H1 (cell line): ENCODE measurements around the gene HSD17B2. TPM values are rescaled to one million over a fixed set of nuclear protein-coding genes. Genes with fewer than 3 reads are reported as not detected.

ENCODE experiments used
- CTCF ChIA-PET: fragments of 300-600 bp; sonication (Branson Sonifier 250); formaldehyde crosslinking; loops from one replicate; lab custom pipeline; 2021; ENCODE audit not compliant: partially characterized antibody; lab: Charles Lee
- POLR2A ChIA-PET: fragments of 300-600 bp; sonication (Branson Sonifier 250); formaldehyde crosslinking; loops from one replicate; lab custom pipeline; 2021; ENCODE audit warnings: inconsistent platforms; ENCODE audit not compliant: partially characterized antibody; lab: Charles Lee
- DNase-seq, 2 experiments: peaks; one replicate each; pipeline versions ENCODE4 v3.0.0 to v3.0.0-alpha.2; 2010 to 2022; ENCODE audit warnings: low spot score in 2 of 2, low read depth in 1 of 2, mixed read lengths in 1 of 2
- FAIRE-seq: peaks from 2 replicates; lab custom pipeline; 2011; peaks lifted over from hg19 to GRCh38; lab: Jason Lieb, UNC
- H2AFZ ChIP-seq: 2 replicates; pipeline ENCODE4 v1.8.1; 2012; ENCODE audit warnings: low read length, inconsistent platforms
- H2AK5ac ChIP-seq: 2 replicates; pipeline ENCODE4 v1.6.1; 2013; ENCODE audit warnings: low read depth, low read length
- H2BK120ac ChIP-seq: replicated peaks from 2 replicates; pipeline ENCODE3; 2013; ENCODE audit warnings: low read depth, low read length, inconsistent platforms
- H2BK12ac ChIP-seq: 2 replicates; pipeline ENCODE4 v1.6.1; 2013; ENCODE audit warnings: low read depth, low read length
- H2BK15ac ChIP-seq: 2 replicates; pipeline ENCODE4 v1.6.1; 2013; ENCODE audit warnings: low read length
- H2BK20ac ChIP-seq: 2 replicates; pipeline ENCODE4 v1.6.1; 2013; ENCODE audit warnings: low read length
- H2BK5ac ChIP-seq: 2 replicates; pipeline ENCODE4 v1.6.1; 2013; ENCODE audit warnings: low read depth, low read length
- H3K14ac ChIP-seq: 2 replicates; pipeline ENCODE4 v1.6.1; 2013; ENCODE audit warnings: inconsistent platforms; ENCODE audit not compliant: insufficient read length
- H3K18ac ChIP-seq: 2 replicates; pipeline ENCODE4 v1.6.1; 2013; ENCODE audit warnings: low read length; ENCODE audit errors: extremely low read depth
- H3K23ac ChIP-seq: 2 replicates; pipeline ENCODE4 v1.6.1; 2013; ENCODE audit warnings: inconsistent platforms; ENCODE audit not compliant: insufficient read length
- H3K23me2 ChIP-seq: 2 replicates; pipeline ENCODE4 v1.6.1; 2013; ENCODE audit warnings: low read depth, low read length
- H3K27ac ChIP-seq: 2 replicates; pipeline ENCODE4 v1.6.1; 2011; ENCODE audit warnings: low read depth, low read length, inconsistent platforms
- H3K27me3 ChIP-seq, 4 experiments: replicated peaks in 1 of 4; 1 replicate in 1 of 4; 2 replicates in 3 of 4; pipeline versions ENCODE4 v1.6.1 to v1.8.1; 2011 to 2013; ENCODE audit warnings: low read length in 3 of 4, mild to moderate bottlenecking in 3 of 4, inconsistent platforms in 2 of 4, mixed read lengths in 2 of 4, moderate library complexity in 1 of 4; ENCODE audit not compliant: control insufficient read depth in 3 of 4, insufficient read depth in 3 of 4; ENCODE audit errors: extremely low read depth in 1 of 4
- H3K36me3 ChIP-seq, 4 experiments: 2 replicates each; pipeline versions ENCODE4 v1.6.1 to v1.8.1; 2011 to 2013; ENCODE audit warnings: mild to moderate bottlenecking in 4 of 4, low read length in 3 of 4, moderate library complexity in 2 of 4, control low read depth in 1 of 4, inconsistent platforms in 1 of 4; ENCODE audit not compliant: insufficient read depth in 4 of 4, control insufficient read depth in 2 of 4
- H3K4ac ChIP-seq: replicated peaks from 2 replicates; pipeline ENCODE3; 2013; ENCODE audit warnings: low read length, low read depth, mixed read lengths, inconsistent platforms; ENCODE audit not compliant: insufficient read length
- H3K4me1 ChIP-seq, 4 experiments: replicated peaks in 1 of 4; 1 replicate in 1 of 4; 2 replicates in 3 of 4; pipeline versions ENCODE4 v1.6.1 to v1.8.1; 2011 to 2013; ENCODE audit warnings: low read length in 3 of 4, inconsistent platforms in 2 of 4, mixed read lengths in 1 of 4; ENCODE audit not compliant: insufficient read depth in 4 of 4, control insufficient read depth in 3 of 4
- H3K4me2 ChIP-seq, 2 experiments: 2 replicates each; pipeline versions ENCODE4 v1.6.1 to v1.8.1; 2011 to 2013; ENCODE audit warnings: low read depth in 2 of 2, low read length in 2 of 2, control low read depth in 1 of 2, inconsistent platforms in 1 of 2, mild to moderate bottlenecking in 1 of 2; ENCODE audit not compliant: insufficient read depth in 1 of 2
- H3K4me3 ChIP-seq, 4 experiments: fragments of 200-600, 300-600 bp in 1 of 4; sonication (generic), shearing (Covaris generic), sonication (Bioruptor Twin) in 1 of 4; 2 replicates each; pipeline versions ENCODE4 v1.5.1 to v1.8.1; 2011 to 2016; ENCODE audit warnings: low read length in 4 of 4, low read depth in 3 of 4, control low read depth in 2 of 4, inconsistent platforms in 2 of 4, mild to moderate bottlenecking in 2 of 4, mixed read lengths in 1 of 4, moderate library complexity in 1 of 4; ENCODE audit not compliant: insufficient read depth in 2 of 4; ENCODE audit errors: extremely low read depth in 1 of 4
- H3K56ac ChIP-seq: replicated peaks from 2 replicates; pipeline ENCODE3; 2013; ENCODE audit warnings: low read depth, mild to moderate bottlenecking, mixed read lengths, low read length, inconsistent platforms; ENCODE audit not compliant: insufficient read length
- H3K79me1 ChIP-seq: 2 replicates; pipeline ENCODE4 v1.6.1; 2013; ENCODE audit warnings: low read depth, low read length, control low read depth
- H3K79me2 ChIP-seq, 2 experiments: 2 replicates each; pipeline versions ENCODE4 v1.6.1 to v1.8.1; 2012 to 2013; ENCODE audit warnings: low read length in 2 of 2, mild to moderate bottlenecking in 2 of 2, inconsistent platforms in 1 of 2; ENCODE audit not compliant: insufficient read depth in 2 of 2, control insufficient read depth in 1 of 2
- H3K9ac ChIP-seq, 4 experiments: replicated peaks in 1 of 4; 1 replicate in 1 of 4; 2 replicates in 3 of 4; pipeline versions ENCODE4 v1.6.1 to v1.8.1; 2011 to 2013; ENCODE audit warnings: low read depth in 3 of 4, low read length in 3 of 4, control low read depth in 2 of 4, mild to moderate bottlenecking in 2 of 4, moderate library complexity in 2 of 4, inconsistent platforms in 1 of 4; ENCODE audit errors: extremely low read depth in 1 of 4
- H3K9me3 ChIP-seq, 2 experiments: 2 replicates each; pipeline versions ENCODE4 v1.6.1 to v1.8.1; 2012 to 2013; ENCODE audit warnings: mild to moderate bottlenecking in 2 of 2, moderate library complexity in 2 of 2, control low read depth in 1 of 2, inconsistent platforms in 1 of 2, low read depth in 1 of 2, low read length in 1 of 2, mixed read lengths in 1 of 2; ENCODE audit not compliant: insufficient read depth in 2 of 2
- H4K20me1 ChIP-seq, 2 experiments: replicated peaks in 1 of 2; 2 replicates each; pipeline versions ENCODE3 to v1.8.1; 2011 to 2013; ENCODE audit warnings: inconsistent platforms in 2 of 2, low read length in 2 of 2, mild to moderate bottlenecking in 1 of 2; ENCODE audit not compliant: insufficient read depth in 2 of 2, control insufficient read depth in 1 of 2
- H4K5ac ChIP-seq: 2 replicates; pipeline ENCODE4 v1.6.1; 2013; ENCODE audit warnings: low read length, low read depth, mixed read lengths, inconsistent platforms; ENCODE audit not compliant: insufficient read length
- H4K8ac ChIP-seq: 2 replicates; pipeline ENCODE4 v1.8.0; 2013; ENCODE audit warnings: mild to moderate bottlenecking, moderate library complexity, low read length, inconsistent platforms; ENCODE audit not compliant: insufficient read depth; ENCODE audit errors: extremely low read depth
- H4K91ac ChIP-seq: replicated peaks from 2 replicates; pipeline ENCODE3; 2013; ENCODE audit warnings: low read length, mixed read lengths, inconsistent platforms; ENCODE audit not compliant: insufficient read length
- CTBP2 ChIP-seq: IDR thresholded peaks from 2 replicates; pipeline ENCODE4 v1.7.0; 2011; ENCODE audit warnings: borderline replicate concordance, mild to moderate bottlenecking, moderate library complexity, mixed read lengths, low read length; ENCODE audit not compliant: insufficient read depth, insufficient read length
- EGR1 ChIP-seq: IDR thresholded peaks from 2 replicates; pipeline ENCODE4 v1.6.1; 2011; ENCODE audit warnings: low read depth, low read length, borderline replicate concordance
- KDM5A ChIP-seq: fragments of 200-600 bp; IDR thresholded peaks from 2 replicates; pipeline ENCODE4 v1.7.1; 2012; ENCODE audit warnings: mild to moderate bottlenecking, low read length, inconsistent platforms, mixed read lengths
- NANOG ChIP-seq: IDR thresholded peaks from 2 replicates; pipeline ENCODE4 v1.6.1; 2011; ENCODE audit warnings: low read length, low read depth, mild to moderate bottlenecking, inconsistent platforms; ENCODE audit not compliant: insufficient read depth, poor library complexity, severe bottlenecking
- NRF1 ChIP-seq: IDR thresholded peaks from 2 replicates; pipeline ENCODE4 v1.6.1; 2011; ENCODE audit warnings: mild to moderate bottlenecking, low read depth, low read length, improper control_type of control experiment
- POLR2AphosphoS5 ChIP-seq: IDR thresholded peaks from 2 replicates; pipeline ENCODE4 v1.6.1; 2011; ENCODE audit warnings: low read depth, low read length
- RBBP5 ChIP-seq: IDR thresholded peaks from 2 replicates; pipeline ENCODE4 v1.7.1; 2012; ENCODE audit warnings: low read depth, mild to moderate bottlenecking, inconsistent platforms, low read length, moderate library complexity, borderline replicate concordance
- SP1 ChIP-seq: IDR thresholded peaks from 2 replicates; pipeline ENCODE4 v1.6.1; 2011; ENCODE audit warnings: low read depth, low read length
- SRF ChIP-seq: IDR thresholded peaks from 2 replicates; pipeline ENCODE4 v1.6.1; 2011; ENCODE audit warnings: mild to moderate bottlenecking, low read depth, low read length, moderate library complexity
- TAF1 ChIP-seq: IDR thresholded peaks from 2 replicates; pipeline ENCODE4 v1.6.1; 2011; ENCODE audit warnings: mild to moderate bottlenecking, low read depth, low read length
- TEAD4 ChIP-seq: IDR thresholded peaks from 2 replicates; pipeline ENCODE4 v1.6.1; 2012; ENCODE audit warnings: low read depth, low read length, inconsistent platforms, mixed read lengths
- USF2 ChIP-seq: IDR thresholded peaks from 2 replicates; pipeline ENCODE4 v1.6.1; 2011; ENCODE audit warnings: low read length, improper control_type of control experiment
- YY1 ChIP-seq: IDR thresholded peaks from 2 replicates; pipeline ENCODE4 v1.6.1; 2011; ENCODE audit warnings: low read depth, mild to moderate bottlenecking, low read length
- WGBS, 2 experiments: shearing (Covaris generic) in 1 of 2; methylation state at CpG; one replicate each; pipeline versions ENCODE4 v1.1.6 to v1.1.7; 2013 to 2015; ENCODE audit warnings: low lambda C conversion rate in 2 of 2, mixed read lengths in 2 of 2, inconsistent platforms in 1 of 2, low coverage in 1 of 2, missing lambda C conversion rate in 1 of 2; ENCODE audit not compliant: insufficient replicate concordance in 2 of 2, insufficient coverage in 1 of 2, insufficient read length in 1 of 2; ENCODE audit errors: extremely low coverage in 1 of 2, missing lambda C conversion rate in 1 of 2; 5-methylcytosine and 5-hydroxymethylcytosine counted together
- polyA plus RNA-seq, 7 experiments: library from polyadenylated mRNA; depleted of rRNA in 3 of 7; stranded (reverse) in 5 of 7; unstranded in 2 of 7; fragments of >200 nt in 5 of 7; fragments of 200-250 nt in 2 of 7; gene quantifications; 1 replicate in 5 of 7; 2 replicates in 1 of 7; 4 replicates in 1 of 7; pipeline versions ENCODE4 v1.2.1 to v1.2.3, GENCODE V29; 2011 to 2013; ENCODE audit warnings: missing spikeins in 2 of 7, mixed read lengths in 2 of 7
- total RNA-seq: library from RNA; stranded (reverse); fragmentation: NEBNext Ultra II Directional; extraction: Animal tissue kit (Norgen Biotek cat#: 25700); gene quantifications from 2 replicates; pipeline ENCODE4 v1.2.1, GENCODE V29; 2021

The HSD17B2 gene
- total and polyA plus RNA-seq, 2 of the 8 experiments (the other 6 are each of a cell fraction or from before 2014, with no cell fraction given): not detected

GRCh38 chr16:82041542-82041941 is 6.5 kb downstream of the HSD17B2 start:
- Histone ChIP-seq H3K79me1 (no peaks in the 10 kb centered on the region), H3K23me2 (no peaks in the 10 kb centered on the region; the same call in 1 of the 2 replicates), H3K23ac (no peak overlapping the region), H3K9me3 (no peaks in the 10 kb centered on the region), H3K4me3 (no peak overlapping the region), H2BK12ac (no peak overlapping the region), H3K56ac (no peak overlapping the region), H2BK20ac (no peak overlapping the region), H3K4ac (no peak overlapping the region), H3K4me2 (no peak overlapping the region), H2AFZ (no peak overlapping the region), H3K79me2 (no peaks in the 10 kb centered on the region), H4K91ac (no peak overlapping the region), H3K9ac (no peak overlapping the region), H3K14ac (no peak overlapping the region), H3K4me1 (no peaks in the 10 kb centered on the region), H3K27me3 (no peaks in the 10 kb centered on the region), H3K27ac (no peak overlapping the region), H2BK15ac (no peak overlapping the region), H2BK120ac (no peak overlapping the region), H3K18ac (no peak overlapping the region), H2AK5ac (no peak overlapping the region), H4K8ac (no peak overlapping the region), H4K5ac (no peak overlapping the region), H2BK5ac (no peak overlapping the region), H3K36me3 (no peaks in the 10 kb centered on the region), H4K20me1 (no peaks in the 10 kb centered on the region)
- DNase-seq (no peak), FAIRE-seq (no peak)
- CTCF ChIA-PET: interaction anchor here (0.6 to 2.6 kb wide), 3 partner anchors 10 to 201 kb away, joined by 3 to 9 read pairs (median 4); no protein-coding TSS in a partner anchor
- WGBS, 2 experiments: 91% methylated on average over 4 of the region's 4 CpGs; no CpG with 5 or more reads in 1 of the 2 experiments
- POLR2A ChIA-PET: interaction anchor here (1.3 kb wide), 1 partner anchor 95 kb away, joined by 3 read pairs; no protein-coding TSS in a partner anchor
- TF ChIP-seq KDM5A (no peak), YY1 (no peak), CTBP2 (no peak), TAF1 (no peak), SRF (no peak), NRF1 (no peak), USF2 (no peak), TEAD4 (no peak), SP1 (no peak), NANOG (no peak), EGR1 (no peak), POLR2AphosphoS5 (no peak), RBBP5 (no peak)
